PFSK-1 (cell line): Measurements from ENCODE around the gene AUTS2.

Experiments used
- POLR2AphosphoS5 ChIP-seq: IDR thresholded peaks from 2 replicates; pipeline ENCODE4 v1.6.1; 2012; ENCODE audit warnings: low read depth, mild to moderate bottlenecking, control low read depth, low read length, moderate library complexity
- SIN3A ChIP-seq: IDR thresholded peaks from 2 replicates; pipeline ENCODE4 v1.6.1; 2012; ENCODE audit warnings: mild to moderate bottlenecking, low read length, moderate library complexity, borderline replicate concordance; ENCODE audit not compliant: insufficient read depth
- TAF1 ChIP-seq: IDR thresholded peaks from 2 replicates; pipeline ENCODE4 v1.6.1; 2012; ENCODE audit warnings: low read length, control low read depth, borderline replicate concordance; ENCODE audit not compliant: insufficient read depth
- TF ChIP-seq, protein P1 (sequence below), 2 experiments: IDR thresholded peaks; 2 replicates each; pipeline versions ENCODE4 v1.6.1 to v1.8.0; 2011 to 2012; ENCODE audit warnings: low read depth in 2 of 2, low read length in 2 of 2, control low read depth in 1 of 2, inconsistent platforms in 1 of 2, mild to moderate bottlenecking in 1 of 2, moderate library complexity in 1 of 2; ENCODE audit not compliant: insufficient read depth in 1 of 2

DNA sequence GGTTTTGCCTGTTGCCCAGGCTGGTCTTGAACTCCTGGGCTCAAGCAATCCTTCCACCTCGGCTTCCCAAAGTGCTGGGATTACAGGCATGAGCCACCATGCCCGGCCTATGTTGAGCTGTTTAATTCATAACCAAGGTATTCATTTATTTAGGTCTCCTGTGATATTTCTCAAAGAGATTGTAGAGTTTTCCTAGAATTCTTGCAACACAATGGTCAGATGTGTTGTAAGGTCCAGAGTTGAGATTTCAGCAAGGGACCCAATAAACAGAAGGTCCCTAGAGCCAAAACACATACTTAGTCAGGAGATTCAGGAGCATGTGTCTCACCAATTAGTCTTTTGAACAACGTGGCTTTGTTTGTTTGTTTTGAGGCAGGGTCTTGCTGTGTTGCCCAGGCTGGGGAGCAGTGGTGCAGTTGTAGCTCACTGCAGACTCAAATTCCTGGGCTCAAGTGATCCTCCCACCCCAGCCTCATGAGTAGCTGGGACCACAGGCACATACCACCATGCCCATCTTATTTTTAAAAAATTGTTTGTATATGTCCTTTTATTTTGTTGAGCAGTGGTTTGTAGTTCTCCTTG is 1212.4 kb downstream of the AUTS2 start:
- TF ChIP-seq TAF1 (no peak), POLR2AphosphoS5 (no peak), SIN3A (no peak)
- TF ChIP-seq, protein P1, sequence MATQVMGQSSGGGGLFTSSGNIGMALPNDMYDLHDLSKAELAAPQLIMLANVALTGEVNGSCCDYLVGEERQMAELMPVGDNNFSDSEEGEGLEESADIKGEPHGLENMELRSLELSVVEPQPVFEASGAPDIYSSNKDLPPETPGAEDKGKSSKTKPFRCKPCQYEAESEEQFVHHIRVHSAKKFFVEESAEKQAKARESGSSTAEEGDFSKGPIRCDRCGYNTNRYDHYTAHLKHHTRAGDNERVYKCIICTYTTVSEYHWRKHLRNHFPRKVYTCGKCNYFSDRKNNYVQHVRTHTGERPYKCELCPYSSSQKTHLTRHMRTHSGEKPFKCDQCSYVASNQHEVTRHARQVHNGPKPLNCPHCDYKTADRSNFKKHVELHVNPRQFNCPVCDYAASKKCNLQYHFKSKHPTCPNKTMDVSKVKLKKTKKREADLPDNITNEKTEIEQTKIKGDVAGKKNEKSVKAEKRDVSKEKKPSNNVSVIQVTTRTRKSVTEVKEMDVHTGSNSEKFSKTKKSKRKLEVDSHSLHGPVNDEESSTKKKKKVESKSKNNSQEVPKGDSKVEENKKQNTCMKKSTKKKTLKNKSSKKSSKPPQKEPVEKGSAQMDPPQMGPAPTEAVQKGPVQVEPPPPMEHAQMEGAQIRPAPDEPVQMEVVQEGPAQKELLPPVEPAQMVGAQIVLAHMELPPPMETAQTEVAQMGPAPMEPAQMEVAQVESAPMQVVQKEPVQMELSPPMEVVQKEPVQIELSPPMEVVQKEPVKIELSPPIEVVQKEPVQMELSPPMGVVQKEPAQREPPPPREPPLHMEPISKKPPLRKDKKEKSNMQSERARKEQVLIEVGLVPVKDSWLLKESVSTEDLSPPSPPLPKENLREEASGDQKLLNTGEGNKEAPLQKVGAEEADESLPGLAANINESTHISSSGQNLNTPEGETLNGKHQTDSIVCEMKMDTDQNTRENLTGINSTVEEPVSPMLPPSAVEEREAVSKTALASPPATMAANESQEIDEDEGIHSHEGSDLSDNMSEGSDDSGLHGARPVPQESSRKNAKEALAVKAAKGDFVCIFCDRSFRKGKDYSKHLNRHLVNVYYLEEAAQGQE (IDR thresholded peaks at IDR 0.05; ENCODE audit: insufficient read depth in 1 of 2, low read depth in 2 of 2, low read length in 2 of 2) = no peak
